ENCODE data around the gene RAI1. TPM values are rescaled to one million over a fixed set of nuclear protein-coding genes. Genes with fewer than 3 reads are reported as not detected.
"Not testable (repeated sequence)": the region's sequence is repeated elsewhere in the genome, so short reads cannot be mapped to it uniquely, and the experiment has no call there.

The RAI1 gene
- total RNA-seq, 2 donors from 2014 or later: 35.9 to 42.9 TPM

DNA sequence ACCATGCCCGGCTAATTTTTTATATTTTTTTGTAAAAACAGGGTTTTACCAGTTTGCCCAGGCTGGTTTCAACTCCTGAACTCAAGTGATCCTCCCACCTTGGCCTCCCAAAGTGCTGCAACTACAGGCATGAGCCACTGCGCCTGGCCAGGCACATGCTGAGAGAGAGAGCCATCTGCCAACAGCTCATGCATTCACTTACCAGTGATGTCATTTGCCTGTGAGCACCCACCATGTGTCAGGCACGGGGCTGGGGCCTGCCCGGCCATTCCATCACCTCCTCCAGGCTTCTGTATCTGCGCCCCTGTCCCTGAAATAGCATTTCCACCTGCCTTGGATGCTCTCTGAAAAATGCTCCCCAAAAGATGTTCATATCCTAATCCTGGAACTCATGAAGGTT is 46.1 kb upstream of the RAI1 start:
- TF ChIP-seq CTCF (conservative IDR thresholded peaks at IDR 0.05): no peak
- Mint-ChIP-seq H3K4me3 (no peak overlapping the region), H3K36me3 (ENCODE audit: low read depth) (no peaks in the 10 kb centered on the region), H3K4me1 (no peaks in the 10 kb centered on the region), H3K9me3 (peaks cover 9% of the 10 kb centered on the region), H3K27me3 (ENCODE audit: insufficient read depth) (no peaks in the 10 kb centered on the region), H3K27ac (no peak overlapping the region)
- 91% methylated on average over 5 of the region's 5 CpGs for WGBS, 2 experiments (ENCODE audit: insufficient coverage in 1 of 2, insufficient read length in 1 of 2)
- H3K36me3 ChIP-seq (ENCODE audit: control insufficient read depth, insufficient read depth, low read length): no peaks in the 10 kb centered on the region
- H3K9ac ChIP-seq (ENCODE audit: extremely low read depth, low read length, poor library complexity, severe bottlenecking): no peak overlapping the region
- DNase-seq: no peak
- no peak overlapping the region for H3K27ac ChIP-seq (ENCODE audit: low read depth, low read length)
- no peak overlapping the region for H3K4me3 ChIP-seq (ENCODE audit: low read length)
- no peaks in the 10 kb centered on the region for H3K4me1 ChIP-seq (ENCODE audit: control insufficient read depth, insufficient read depth, low read length)
- H3K9me3 ChIP-seq (ENCODE audit: control insufficient read depth, low read length): no peaks in the 10 kb centered on the region
- H3K27me3 ChIP-seq (ENCODE audit: control insufficient read depth, insufficient read depth, low read length, poor library complexity, severe bottlenecking): no peaks in the 10 kb centered on the region

GRCh38 chr17:17635537-17636271 is 45.6 kb upstream of the RAI1 start:
- not testable (repeated sequence) for H3K27ac Mint-ChIP-seq; H3K36me3 Mint-ChIP-seq (ENCODE audit: low read depth); H3K4me1 Mint-ChIP-seq; H3K27me3 ChIP-seq (ENCODE audit: control insufficient read depth, insufficient read depth, low read length, poor library complexity, severe bottlenecking); H3K27me3 Mint-ChIP-seq (ENCODE audit: insufficient read depth); H3K9me3 Mint-ChIP-seq; H3K27ac ChIP-seq (ENCODE audit: low read depth, low read length); H3K4me3 Mint-ChIP-seq; DNase-seq; H3K9ac ChIP-seq (ENCODE audit: extremely low read depth, low read length, poor library complexity, severe bottlenecking); H3K36me3 ChIP-seq (ENCODE audit: control insufficient read depth, insufficient read depth, low read length); H3K4me1 ChIP-seq (ENCODE audit: control insufficient read depth, insufficient read depth, low read length); H3K9me3 ChIP-seq (ENCODE audit: control insufficient read depth, low read length); H3K4me3 ChIP-seq (ENCODE audit: low read length)
- 92 to 95% methylated on average over 5 to 15 of the region's 15 CpGs for WGBS, 2 experiments (ENCODE audit: insufficient coverage in 1 of 2, insufficient read length in 1 of 2)

GRCh38 chr17:17636272-17636885 is 44.9 kb upstream of the RAI1 start:
- no peak overlapping the region for H3K4me3 Mint-ChIP-seq
- no peak overlapping the region for H3K27ac Mint-ChIP-seq
- Histone ChIP-seq H3K27me3 (ENCODE audit: control insufficient read depth, insufficient read depth, low read length, poor library complexity, severe bottlenecking) (no peaks in the 10 kb centered on the region), H3K9ac (ENCODE audit: extremely low read depth, low read length, poor library complexity, severe bottlenecking) (no peak overlapping the region), H3K9me3 (ENCODE audit: control insufficient read depth, low read length) (no peaks in the 10 kb centered on the region), H3K4me1 (ENCODE audit: control insufficient read depth, insufficient read depth, low read length) (no peaks in the 10 kb centered on the region), H3K27ac (ENCODE audit: low read depth, low read length) (no peak overlapping the region), H3K36me3 (ENCODE audit: control insufficient read depth, insufficient read depth, low read length) (no peaks in the 10 kb centered on the region), H3K4me3 (ENCODE audit: low read length) (no peak overlapping the region)
- H3K4me1 Mint-ChIP-seq: no peaks in the 10 kb centered on the region
- TF ChIP-seq CTCF (conservative IDR thresholded peaks at IDR 0.05): no peak
- no peaks in the 10 kb centered on the region for H3K27me3 Mint-ChIP-seq (ENCODE audit: insufficient read depth)
- 93 to 96% methylated on average over 5 of the region's 5 CpGs for WGBS, 2 experiments (ENCODE audit: insufficient coverage in 1 of 2, insufficient read length in 1 of 2)
- H3K36me3 Mint-ChIP-seq (ENCODE audit: low read depth): no peaks in the 10 kb centered on the region
- DNase-seq: no peak
- H3K9me3 Mint-ChIP-seq: peaks cover 9% of the 10 kb centered on the region

Data from endodermal cell (in vitro differentiated cells).